WTC11 (cell line): Measurements from ENCODE around the gene ADH1C.

Source experiments
- ATF6 ChIP-seq: sonication (generic); formaldehyde crosslinking; IDR thresholded peaks from 2 replicates; pipeline ENCODE4 v1.8.1; 2023; ENCODE audit warnings: mild to moderate bottlenecking, missing genetic modification reagents
- CREB1 ChIP-seq: sonication (generic); formaldehyde crosslinking; IDR thresholded peaks from 2 replicates; pipeline ENCODE4 v1.8.0; 2023; ENCODE audit warnings: mild to moderate bottlenecking, missing genetic modification reagents
- CTCF ChIP-seq: fragments of 200-600 bp; IDR thresholded peaks from 2 replicates; pipeline ENCODE4 v1.8.0; 2022; ENCODE audit warnings: antibody characterized with exemption
- E2F4 ChIP-seq: sonication (generic); formaldehyde crosslinking; IDR thresholded peaks from 2 replicates; pipeline ENCODE4 v1.8.1; 2022; ENCODE audit warnings: low read depth, mild to moderate bottlenecking, moderate library complexity, missing genetic modification reagents, borderline replicate concordance
- MAX ChIP-seq: sonication (generic); formaldehyde crosslinking; IDR thresholded peaks from 2 replicates; pipeline ENCODE4 v1.8.0; 2022; ENCODE audit warnings: mild to moderate bottlenecking, missing genetic modification reagents
- NFYB ChIP-seq: sonication (generic); formaldehyde crosslinking; conservative IDR thresholded peaks from 2 replicates; pipeline ENCODE4 v1.8.0; 2022; ENCODE audit warnings: low read depth, missing genetic modification reagents
- NR3C1 ChIP-seq: sonication (generic); formaldehyde crosslinking; conservative IDR thresholded peaks from 2 replicates; pipeline ENCODE4 v1.8.1; 2023; ENCODE audit warnings: low read depth, mild to moderate bottlenecking, missing genetic modification reagents
- TCF7 ChIP-seq: sonication (generic); formaldehyde crosslinking; IDR thresholded peaks from 2 replicates; pipeline ENCODE4 v1.8.0; 2022; ENCODE audit warnings: mild to moderate bottlenecking, low read depth, missing genetic modification reagents, moderate library complexity
- USF2 ChIP-seq: sonication (generic); formaldehyde crosslinking; IDR thresholded peaks from 2 replicates; pipeline ENCODE4 v1.8.1; 2023; ENCODE audit warnings: mild to moderate bottlenecking, missing genetic modification reagents, moderate library complexity
- ZNF423 ChIP-seq: fragments of 250-450 bp; sonication (Bioruptor Pico); IDR thresholded peaks from 2 replicates; pipeline ENCODE4 v2.1.2; 2022; ENCODE audit warnings: mild to moderate bottlenecking, moderate library complexity

- TF ChIP-seq CTCF (no peak), ATF6 (no peak), USF2 (CRISPR knock-in tag) (no peak), NR3C1 (CRISPR knock-in tag) (no peak), E2F4 (CRISPR knock-in tag) (no peak), NFYB (CRISPR knock-in tag) (no peak), ZNF423 (CRISPR knock-in tag) (no peak), MAX (CRISPR knock-in tag) (no peak), TCF7 (no peak), CREB1 (CRISPR knock-in tag) (no peak)
Measured at GRCh38 chr4:99315839-99316238, 36.7 kb downstream of the ADH1C start.
